AG04449 (cell line): ENCODE results near the gene SLC35A5.

Experiments
- CTCF ChIA-PET: fragments of 350-600 bp; formaldehyde crosslinking; extraction: SDS; loops from one replicate; lab custom pipeline; 2021; ENCODE audit warnings: antibody characterized with exemption; lab: Yijun Ruan, JAX
- POLR2A ChIA-PET: fragments of 400-600, 350-600 bp; formaldehyde crosslinking; extraction: SDS; loops from one replicate; lab custom pipeline; 2020; ENCODE audit warnings: antibody characterized with exemption, inconsistent platforms; lab: Yijun Ruan, JAX
- DNase-seq: peaks from one replicate; pipeline ENCODE4 v3.0.0-alpha.2; 2010; ENCODE audit warnings: low read depth, low spot score
- H3K4me3 ChIP-seq: 2 replicates; pipeline ENCODE4 v1.5.1; 2011; ENCODE audit warnings: low read depth, mild to moderate bottlenecking, control low read depth, low read length
- TF ChIP-seq, protein P1 (sequence below): IDR thresholded peaks from one replicate; pipeline ENCODE4 v1.5.1; 2011; ENCODE audit warnings: mild to moderate bottlenecking, moderate library complexity, low read length, control low read depth, inconsistent platforms; ENCODE audit not compliant: insufficient read depth; ENCODE audit errors: missing control alignments

Gene SLC35A5

DNA sequence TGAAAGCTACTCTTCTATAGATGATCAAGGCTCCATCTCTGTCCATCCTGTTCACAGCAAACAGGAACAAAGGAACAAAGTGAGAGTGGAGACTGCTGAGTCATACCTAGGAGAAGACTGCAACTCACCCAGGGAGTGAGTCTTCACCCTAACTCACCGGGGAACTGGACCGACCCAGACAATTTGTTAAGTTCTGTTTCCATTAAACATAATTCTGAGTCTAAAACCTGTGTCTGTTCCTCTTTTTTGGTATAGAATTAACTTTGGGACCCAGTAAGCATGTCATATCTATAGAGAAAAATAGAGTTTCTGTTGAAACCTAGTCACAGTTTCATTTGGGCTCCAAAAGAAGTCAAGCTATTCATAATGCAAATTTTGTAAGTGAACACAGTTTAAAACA is 57.5 kb downstream of the SLC35A5 start:
- no peak overlapping the region for H3K4me3 ChIP-seq
- TF ChIP-seq, protein P1, sequence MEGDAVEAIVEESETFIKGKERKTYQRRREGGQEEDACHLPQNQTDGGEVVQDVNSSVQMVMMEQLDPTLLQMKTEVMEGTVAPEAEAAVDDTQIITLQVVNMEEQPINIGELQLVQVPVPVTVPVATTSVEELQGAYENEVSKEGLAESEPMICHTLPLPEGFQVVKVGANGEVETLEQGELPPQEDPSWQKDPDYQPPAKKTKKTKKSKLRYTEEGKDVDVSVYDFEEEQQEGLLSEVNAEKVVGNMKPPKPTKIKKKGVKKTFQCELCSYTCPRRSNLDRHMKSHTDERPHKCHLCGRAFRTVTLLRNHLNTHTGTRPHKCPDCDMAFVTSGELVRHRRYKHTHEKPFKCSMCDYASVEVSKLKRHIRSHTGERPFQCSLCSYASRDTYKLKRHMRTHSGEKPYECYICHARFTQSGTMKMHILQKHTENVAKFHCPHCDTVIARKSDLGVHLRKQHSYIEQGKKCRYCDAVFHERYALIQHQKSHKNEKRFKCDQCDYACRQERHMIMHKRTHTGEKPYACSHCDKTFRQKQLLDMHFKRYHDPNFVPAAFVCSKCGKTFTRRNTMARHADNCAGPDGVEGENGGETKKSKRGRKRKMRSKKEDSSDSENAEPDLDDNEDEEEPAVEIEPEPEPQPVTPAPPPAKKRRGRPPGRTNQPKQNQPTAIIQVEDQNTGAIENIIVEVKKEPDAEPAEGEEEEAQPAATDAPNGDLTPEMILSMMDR = no peak
- no peak for DNase-seq
- CTCF ChIA-PET = interaction anchor here (1.2 to 1.6 kb wide), 3 partner anchors 13 to 195 kb away, joined by 3 to 5 read pairs (median 5); no protein-coding TSS in a partner anchor
- POLR2A ChIA-PET = no interaction called here

DNA sequence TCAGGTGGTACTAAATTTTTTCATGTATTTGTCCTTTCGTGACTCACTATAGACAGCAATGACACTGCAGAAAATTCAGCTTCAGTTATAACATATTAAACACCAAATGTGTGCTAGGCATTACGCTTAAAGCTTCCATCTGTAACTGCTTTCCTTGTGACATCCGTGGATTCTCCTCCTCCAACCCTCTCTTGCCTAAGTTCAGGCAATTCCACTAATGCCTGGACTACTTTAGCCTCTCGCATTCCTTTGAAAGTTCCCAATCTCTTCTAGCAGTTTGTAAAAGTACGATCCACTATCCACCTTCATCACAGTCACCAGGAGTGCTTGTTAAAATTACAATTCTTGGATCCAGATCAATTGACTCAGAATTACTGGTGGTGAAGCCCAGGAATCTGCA is 61.4 kb downstream of the SLC35A5 start:
- TF ChIP-seq, protein P1 = no peak
- no peak for DNase-seq
- H3K4me3 ChIP-seq = no peak overlapping the region
- CTCF ChIA-PET = interaction anchor here (1.0 to 3.7 kb wide), 4 partner anchors 11 to 41 kb away, joined by 3 to 16 read pairs (median 4); no protein-coding TSS in a partner anchor
- POLR2A ChIA-PET = no interaction called here

DNA sequence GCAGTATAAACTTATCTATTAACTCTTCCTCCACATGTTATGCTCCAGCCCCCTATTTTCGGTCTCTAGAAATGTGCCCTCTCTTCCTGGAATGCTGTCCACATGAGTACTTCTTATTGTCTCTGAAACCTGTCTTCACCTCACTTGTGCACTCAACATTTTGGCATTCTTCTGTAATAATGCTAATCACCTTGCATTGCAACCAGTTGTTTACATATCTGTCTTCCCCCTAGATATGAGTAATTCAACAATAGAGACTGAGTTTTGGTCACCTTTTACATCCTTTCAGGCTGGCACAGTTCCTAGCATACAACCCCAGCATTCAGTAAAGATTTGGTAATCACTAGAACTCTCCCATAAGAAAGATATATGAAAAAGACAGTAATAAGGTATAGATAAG is 61.9 kb downstream of the SLC35A5 start:
- TF ChIP-seq, protein P1 = no peak
- no peak overlapping the region for H3K4me3 ChIP-seq
- ChIA-PET CTCF (interaction anchor here (1.4 to 3.7 kb wide), 3 partner anchors 10 to 41 kb away, joined by 3 to 16 read pairs (median 4); no protein-coding TSS in a partner anchor), POLR2A (interaction anchor here (0.9 kb wide), 1 partner anchor 11 kb away, joined by 3 read pairs; no protein-coding TSS in a partner anchor)
- no peak for DNase-seq

DNA sequence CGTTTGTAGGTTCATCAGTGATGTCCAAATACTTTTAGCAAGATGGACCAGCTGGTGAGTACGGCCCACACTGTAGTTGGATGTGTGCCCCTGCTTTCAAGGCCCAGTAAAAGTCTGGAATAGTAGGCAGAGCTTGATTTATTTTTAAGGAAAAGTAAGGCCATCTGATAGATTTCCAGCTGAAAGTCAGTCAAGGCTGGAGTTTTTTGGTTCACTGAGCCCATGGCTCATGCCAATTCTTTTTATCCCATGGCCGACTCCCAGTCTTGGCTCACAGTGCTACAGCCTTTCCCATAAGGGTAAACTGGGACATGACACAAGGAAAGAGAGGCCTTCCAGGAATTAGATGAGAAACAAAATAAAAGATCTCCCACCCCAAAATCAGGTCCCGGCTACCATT is 65.6 kb downstream of the SLC35A5 start:
- TF ChIP-seq, protein P1 = no peak
- CTCF ChIA-PET = interaction anchor here (1.6 to 4.2 kb wide), 2 partner anchors 10 to 21 kb away, joined by 4 to 12 read pairs; no protein-coding TSS in a partner anchor
- POLR2A ChIA-PET = no interaction called here
- DNase-seq = no peak
- no peak overlapping the region for H3K4me3 ChIP-seq

DNA sequence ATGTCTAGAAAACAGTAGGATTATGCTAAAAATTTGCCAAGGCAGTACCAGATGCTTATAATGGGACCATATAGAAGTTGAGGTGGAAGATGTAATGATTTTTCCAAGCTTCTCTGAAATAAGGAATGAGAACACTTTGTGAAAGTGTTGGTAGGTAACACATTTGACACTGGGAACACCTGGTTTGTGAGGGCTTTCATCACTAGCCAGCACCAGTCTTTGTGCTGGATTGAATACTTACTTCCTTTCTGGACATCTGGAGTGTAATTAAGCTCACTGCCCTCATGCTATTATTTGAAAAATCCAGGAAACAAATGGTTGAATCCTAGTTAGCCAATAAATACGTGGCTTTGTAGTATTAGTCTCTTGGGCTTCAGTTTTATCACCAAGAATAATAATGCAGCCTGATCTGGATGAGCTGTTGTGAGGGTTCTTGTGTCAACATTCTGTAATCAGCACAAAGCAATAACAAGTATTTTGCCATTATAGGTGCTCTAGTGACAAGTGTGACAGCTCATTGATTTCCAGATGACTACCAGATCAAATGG is 66.1 kb downstream of the SLC35A5 start:
- no peak overlapping the region for H3K4me3 ChIP-seq
- POLR2A ChIA-PET = no interaction called here
- TF ChIP-seq, protein P1 = no peak
- CTCF ChIA-PET = interaction anchor here (0.7 to 4.2 kb wide), 3 partner anchors 10 to 46 kb away, joined by 3 to 12 read pairs (median 4); no protein-coding TSS in a partner anchor
- DNase-seq = no peak

DNA sequence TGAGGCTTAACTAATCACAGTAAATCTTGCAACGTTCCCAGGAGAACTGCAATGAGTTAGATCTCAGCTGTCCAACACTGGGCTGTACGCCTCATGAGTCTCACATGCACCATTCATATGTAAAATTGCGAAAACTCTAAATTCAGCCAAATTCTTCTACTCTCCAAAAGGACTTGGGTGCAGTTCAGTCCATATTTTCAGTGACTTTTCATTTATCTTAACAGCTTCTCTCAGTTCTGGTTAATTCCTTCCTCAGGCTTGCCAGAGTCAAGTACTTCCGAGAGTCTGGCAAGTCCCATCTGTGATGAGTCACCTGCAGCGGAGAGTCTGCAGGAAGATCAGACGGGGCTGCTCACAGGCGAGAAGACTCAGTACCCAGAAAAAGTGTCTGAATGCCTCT is 67.6 kb downstream of the SLC35A5 start:
- TF ChIP-seq, protein P1 = no peak
- no peak overlapping the region for H3K4me3 ChIP-seq
- DNase-seq = peak; percentile 65
- ChIA-PET CTCF (interaction anchor here (1.1 to 4.2 kb wide), 4 partner anchors 8 to 47 kb away, joined by 3 to 12 read pairs (median 4); no protein-coding TSS in a partner anchor), POLR2A (interaction anchor here (0.6 kb wide), 1 partner anchor 10 kb away, joined by 3 read pairs; no protein-coding TSS in a partner anchor)
